Body of pancreas (tissue), 4 donors: ENCODE measurements around the gene PIK3CG. TPM values are rescaled to one million over a fixed set of nuclear protein-coding genes. Genes with fewer than 3 reads are reported as not detected.

Experiments used
- ATAC-seq: fragments of 150-250 bp; one replicate; pipeline ENCODE4 v1.9.1; 2016
- DNase-seq, 4 donors: peaks; one replicate each; pipeline ENCODE4 v3.0.0-alpha.2; 2019
- H3K27ac ChIP-seq, 4 donors: fragments of 200-600 bp; sonication (generic); 1 replicate in 3 of 4; 2 replicates in 1 of 4; pipeline versions ENCODE4 v1.5.1 to v1.6.1; 2016 to 2019; ENCODE audit warnings: mild to moderate bottlenecking in 1 of 4, mixed read lengths in 1 of 4, moderate library complexity in 1 of 4
- H3K27me3 ChIP-seq, 2 donors: fragments of 200-600 bp; sonication (generic); one replicate each; pipeline ENCODE4 v1.6.0; 2016; ENCODE audit warnings: mild to moderate bottlenecking in 1 of 2
- H3K36me3 ChIP-seq, 2 donors: fragments of 200-600 bp; sonication (generic); replicated peaks in 1 of 2; 2 replicates each; pipeline ENCODE4 v1.5.1; 2016; ENCODE audit warnings: low read depth in 2 of 2; ENCODE audit not compliant: insufficient read depth in 1 of 2
- H3K4me1 ChIP-seq: fragments of 200-600 bp; sonication (generic); one replicate; pipeline ENCODE4 v1.6.0; 2016
- H3K4me3 ChIP-seq, 2 donors: fragments of 200-600 bp; sonication (generic); 1 replicate in 1 of 2; 2 replicates in 1 of 2; pipeline ENCODE4 v1.5.1; 2016 to 2019
- H3K9me3 ChIP-seq, 3 donors: fragments of 200-600 bp; sonication (generic); 1 replicate in 2 of 3; 2 replicates in 1 of 3; pipeline ENCODE4 v1.5.1; 2016
- CTCF ChIP-seq, 7 experiments: fragments of 450-650 bp in 4 of 7; fragments of 200-600 bp in 3 of 7; sonication (generic) in 3 of 7; IDR thresholded peaks; one replicate each; pipeline ENCODE4 v1.5.1; 2016 to 2019; ENCODE audit warnings: antibody characterized with exemption in 7 of 7
- POLR2A ChIP-seq, 3 donors: fragments of 450-650 bp; IDR thresholded peaks; one replicate each; pipeline ENCODE4 v1.6.1; 2016; ENCODE audit warnings: antibody characterized with exemption in 3 of 3, mild to moderate bottlenecking in 2 of 3
- WGBS, 2 donors: methylation state at CpG; one replicate each; pipeline ENCODE4 v1.1.5; 2017; 5-methylcytosine and 5-hydroxymethylcytosine counted together
- intact Hi-C: fragments of 100-400 bp; cut with DNase I; formaldehyde crosslinking; loops from one replicate; pipeline ENCODE4 v1.15.1; 2023
- total RNA-seq, 2 donors: library from RNA; depleted of rRNA; stranded (reverse); fragments of >200 nt; gene quantifications; one replicate each; pipeline ENCODE4 v1.1.0, GENCODE V29; 2016

PIK3CG gene
- total RNA-seq, 2 donors from 2014 or later, result 0.66 to 3.1 TPM

DNA sequence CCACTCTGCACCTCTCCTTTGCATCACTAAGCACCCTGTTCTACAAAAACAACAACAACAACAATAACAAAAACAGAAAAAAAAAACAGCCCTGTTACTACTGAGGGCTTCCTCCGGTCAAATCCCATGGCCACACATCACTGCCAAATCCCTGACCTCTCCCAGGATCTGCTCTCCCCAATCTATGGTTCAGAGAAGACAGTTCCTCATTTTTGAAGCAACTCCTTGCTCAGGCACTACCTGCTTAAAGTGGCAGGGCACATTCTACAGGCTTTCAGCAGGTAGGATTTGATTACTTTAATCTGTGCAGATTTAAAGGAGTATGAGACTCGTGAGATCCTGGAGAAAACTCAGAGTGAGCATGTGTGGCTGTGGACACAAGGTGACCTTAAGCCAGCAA is 46.9 kb downstream of the PIK3CG start:
- no peak for TF ChIP-seq POLR2A (IDR thresholded peaks at IDR 0.05)
- TF ChIP-seq CTCF (IDR thresholded peaks at IDR 0.05), result no peak
- H3K4me1 ChIP-seq, result no peaks in the 10 kb centered on the region
- WGBS, 2 donors, result 43 to 53% methylated on average over 2 of the region's 2 CpGs
- H3K36me3 ChIP-seq, result no peaks in the 10 kb centered on the region
- no peak for ATAC-seq
- H3K4me3 ChIP-seq, result no peak overlapping the region
- H3K9me3 ChIP-seq, result no peaks in the 10 kb centered on the region
- intact Hi-C loops, result no loop called here
- DNase-seq, result no peak
- H3K27ac ChIP-seq, result no peak overlapping the region
- no peaks in the 10 kb centered on the region for H3K27me3 ChIP-seq

GRCh38 chr7:106914018-106914607 is 49.0 kb downstream of the PIK3CG start:
- WGBS, 2 donors, result 75 to 92% methylated on average over 3 of the region's 3 CpGs
- no peak for DNase-seq
- Histone ChIP-seq H3K9me3 (no peaks in the 10 kb centered on the region), H3K4me1 (no peaks in the 10 kb centered on the region), H3K36me3 (no peaks in the 10 kb centered on the region), H3K4me3 (no peak overlapping the region), H3K27ac (no peak overlapping the region), H3K27me3 (no peaks in the 10 kb centered on the region)
- TF ChIP-seq POLR2A (IDR thresholded peaks at IDR 0.05) (no peak), CTCF (IDR thresholded peaks at IDR 0.05) (no peak)
- no peak for ATAC-seq
- intact Hi-C loops, result no loop called here

- intact Hi-C loops, result no loop called here
- ATAC-seq (no peak), DNase-seq (no peak)
- H3K9me3 ChIP-seq, result no peaks in the 10 kb centered on the region
- TF ChIP-seq POLR2A (IDR thresholded peaks at IDR 0.05) (no peak), CTCF (IDR thresholded peaks at IDR 0.05) (no peak)
- no peak overlapping the region for H3K4me3 ChIP-seq
- WGBS, 2 donors, result 56 to 87% methylated on average over 2 of the region's 2 CpGs
- no peaks in the 10 kb centered on the region for H3K36me3 ChIP-seq
- H3K27me3 ChIP-seq, result no peaks in the 10 kb centered on the region
- no peak overlapping the region for H3K27ac ChIP-seq
- H3K4me1 ChIP-seq, result no peaks in the 10 kb centered on the region
These were observed 50.3 kb downstream of the PIK3CG start for GRCh38 chr7:106915407-106915806.

GRCh38 chr7:106915873-106916272 is 50.8 kb downstream of the PIK3CG start:
- WGBS, 2 donors, result 76 to 82% methylated on average over 4 of the region's 4 CpGs
- no peaks in the 10 kb centered on the region for H3K27me3 ChIP-seq
- no peak overlapping the region for H3K4me3 ChIP-seq
- DNase-seq (no peak), ATAC-seq (no peak)
- TF ChIP-seq CTCF (IDR thresholded peaks at IDR 0.05) (no peak), POLR2A (IDR thresholded peaks at IDR 0.05) (no peak)
- H3K9me3 ChIP-seq, result no peaks in the 10 kb centered on the region
- H3K36me3 ChIP-seq, result no peaks in the 10 kb centered on the region
- no peak overlapping the region for H3K27ac ChIP-seq
- intact Hi-C loops, result no loop called here
- H3K4me1 ChIP-seq, result no peaks in the 10 kb centered on the region

- no peaks in the 10 kb centered on the region for H3K4me1 ChIP-seq
- no peaks in the 10 kb centered on the region for H3K9me3 ChIP-seq
- no peak for TF ChIP-seq POLR2A (IDR thresholded peaks at IDR 0.05)
- TF ChIP-seq CTCF (IDR thresholded peaks at IDR 0.05), result no peak
- WGBS, 2 donors, result 50 to 62% methylated on average over 1 of the region's 1 CpG
- intact Hi-C loops, result no loop called here
- H3K4me3 ChIP-seq, result no peak overlapping the region
- H3K27ac ChIP-seq, result no peak overlapping the region
- no peaks in the 10 kb centered on the region for H3K36me3 ChIP-seq
- no peak for DNase-seq
- H3K27me3 ChIP-seq, result no peaks in the 10 kb centered on the region
- ATAC-seq, result no peak
These were observed 51.6 kb downstream of the PIK3CG start for GRCh38 chr7:106916679-106917078.
